Measurements from ENCODE around the gene KCTD20.

GRCh38 chr6:36487698-36488097 lies 44.9 kb downstream of the KCTD20 start:
- TF ChIP-seq EZH2 (IDR thresholded peaks at IDR 0.05; ENCODE audit: borderline replicate concordance, control insufficient read depth, low read depth, low read length) (no peak), RELA (IDR thresholded peaks at IDR 0.05; ENCODE audit: borderline replicate concordance, partially characterized antibody) (no peak), JUND (IDR thresholded peaks at IDR 0.05; ENCODE audit: low read depth, low read length) (no peak), SREBF2 (IDR thresholded peaks at IDR 0.05; ENCODE audit: low read length) (no peak), USF2 (IDR thresholded peaks at IDR 0.05; ENCODE audit: borderline replicate concordance, low read depth, low read length) (no peak), CTCF (IDR thresholded peaks at IDR 0.05 in 2 of 3, conservative IDR thresholded peaks at IDR 0.05 in 1 of 3; ENCODE audit: control insufficient read depth in 2 of 3, extremely low read depth in 1 of 3, insufficient read depth in 1 of 3, low read depth in 3 of 3, low read length in 3 of 3) (no peak)
- TF ChIP-seq, protein P1, sequence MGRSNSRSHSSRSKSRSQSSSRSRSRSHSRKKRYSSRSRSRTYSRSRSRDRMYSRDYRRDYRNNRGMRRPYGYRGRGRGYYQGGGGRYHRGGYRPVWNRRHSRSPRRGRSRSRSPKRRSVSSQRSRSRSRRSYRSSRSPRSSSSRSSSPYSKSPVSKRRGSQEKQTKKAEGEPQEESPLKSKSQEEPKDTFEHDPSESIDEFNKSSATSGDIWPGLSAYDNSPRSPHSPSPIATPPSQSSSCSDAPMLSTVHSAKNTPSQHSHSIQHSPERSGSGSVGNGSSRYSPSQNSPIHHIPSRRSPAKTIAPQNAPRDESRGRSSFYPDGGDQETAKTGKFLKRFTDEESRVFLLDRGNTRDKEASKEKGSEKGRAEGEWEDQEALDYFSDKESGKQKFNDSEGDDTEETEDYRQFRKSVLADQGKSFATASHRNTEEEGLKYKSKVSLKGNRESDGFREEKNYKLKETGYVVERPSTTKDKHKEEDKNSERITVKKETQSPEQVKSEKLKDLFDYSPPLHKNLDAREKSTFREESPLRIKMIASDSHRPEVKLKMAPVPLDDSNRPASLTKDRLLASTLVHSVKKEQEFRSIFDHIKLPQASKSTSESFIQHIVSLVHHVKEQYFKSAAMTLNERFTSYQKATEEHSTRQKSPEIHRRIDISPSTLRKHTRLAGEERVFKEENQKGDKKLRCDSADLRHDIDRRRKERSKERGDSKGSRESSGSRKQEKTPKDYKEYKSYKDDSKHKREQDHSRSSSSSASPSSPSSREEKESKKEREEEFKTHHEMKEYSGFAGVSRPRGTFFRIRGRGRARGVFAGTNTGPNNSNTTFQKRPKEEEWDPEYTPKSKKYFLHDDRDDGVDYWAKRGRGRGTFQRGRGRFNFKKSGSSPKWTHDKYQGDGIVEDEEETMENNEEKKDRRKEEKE (IDR thresholded peaks at IDR 0.05), result no peak
